NCI-H1694 treated with DMSO at 0.1 percent for 48 hours (cell line): ENCODE results near the gene DNAH5.
A peak's percentile ranks its signal among the peaks of the same experiment; 100 is the strongest.

Experiments used
- DNase-seq: peaks from one replicate; lab custom pipeline; 2025; lab: John Stamatoyannopoulos, UW

The DNAH5 gene

DNA sequence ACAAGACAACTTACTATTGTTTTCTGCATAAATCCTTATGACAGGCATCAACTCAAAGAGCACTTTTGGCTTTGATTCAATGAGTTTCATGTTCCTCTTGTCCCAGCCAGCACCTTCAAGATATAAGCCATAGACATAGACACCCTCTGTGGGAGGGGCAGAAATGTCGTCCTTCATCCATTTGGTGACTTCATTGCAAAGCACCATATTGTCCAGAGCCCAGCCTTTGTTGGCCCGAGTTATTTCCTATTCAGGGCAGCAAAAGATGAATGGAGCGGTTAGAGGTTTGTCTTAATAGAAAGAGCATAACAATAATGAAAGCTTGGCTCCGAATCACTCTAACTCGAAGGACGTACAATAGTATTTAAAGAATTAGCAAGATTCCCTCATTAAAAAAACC lies 243.9 kb downstream of the DNAH5 start:
- no peak for DNase-seq

DNA sequence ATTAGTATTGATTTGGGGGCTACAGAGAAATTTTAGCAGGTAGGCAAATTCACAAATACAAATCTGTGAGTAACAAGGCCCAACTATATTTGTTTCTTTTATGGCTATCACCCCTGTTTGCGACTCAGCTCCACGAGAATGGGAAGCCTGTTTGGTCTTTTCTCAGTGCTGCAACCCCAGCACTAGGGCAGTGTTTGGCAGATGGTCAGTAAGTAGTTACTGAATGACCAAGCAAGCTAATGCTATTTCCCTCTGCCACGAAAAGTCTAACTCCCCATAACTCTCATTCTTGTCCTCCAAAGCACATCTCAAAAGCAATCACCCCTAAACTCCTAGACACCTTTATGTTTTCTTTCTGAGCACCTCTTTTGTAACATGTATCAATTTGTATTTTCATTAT lies 245.6 kb downstream of the DNAH5 start:
- no peak for DNase-seq

DNA sequence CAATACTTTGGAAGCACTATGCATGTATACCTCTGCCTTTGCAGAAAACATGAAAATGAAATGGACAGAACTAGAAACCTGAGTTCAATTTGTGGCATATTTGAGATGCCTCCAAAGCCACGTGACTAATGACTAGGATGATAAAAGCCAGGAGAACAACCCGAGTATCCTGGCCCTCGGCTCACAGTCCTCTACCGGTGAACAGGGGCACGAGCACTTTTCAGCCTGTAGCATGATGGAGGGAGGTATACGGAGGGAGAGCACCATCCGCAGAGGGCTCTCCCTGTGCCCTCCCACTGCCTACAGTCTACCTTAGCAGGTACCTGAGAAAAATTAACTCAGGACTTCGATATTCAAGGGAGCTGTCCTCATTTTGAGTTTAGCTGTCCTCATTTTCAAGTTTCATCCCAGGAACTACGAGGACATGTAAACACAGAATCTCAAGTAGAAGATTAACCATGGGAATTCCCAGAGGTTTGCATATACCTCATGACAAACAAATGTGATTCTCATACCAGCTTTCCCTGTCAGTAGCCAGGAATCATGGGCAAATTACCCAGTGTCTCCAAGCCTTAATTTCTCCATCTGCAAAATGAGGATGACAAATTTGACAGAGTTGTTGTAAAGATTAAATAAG lies 249.3 kb downstream of the DNAH5 start:
- no peak for DNase-seq

DNA sequence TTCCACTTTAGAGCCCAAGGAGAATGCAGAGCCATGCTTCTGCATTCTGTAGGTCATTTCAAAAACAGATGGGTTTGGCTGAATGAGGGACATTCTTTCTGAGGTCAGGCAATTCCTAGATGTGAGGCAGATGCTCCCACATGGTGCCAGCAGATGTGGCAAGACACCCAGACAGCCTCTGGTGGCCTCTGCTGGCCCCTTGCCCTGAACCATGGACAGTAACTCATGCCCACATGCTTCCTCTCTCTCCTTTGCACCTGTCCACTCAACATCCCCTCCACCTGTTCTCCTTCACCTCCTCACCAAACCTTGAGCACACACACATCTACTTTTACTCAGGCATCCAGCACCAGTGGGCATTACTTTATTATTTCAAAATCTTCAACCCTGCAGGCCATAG lies 252.3 kb downstream of the DNAH5 start:
- DNase-seq: no peak

DNA sequence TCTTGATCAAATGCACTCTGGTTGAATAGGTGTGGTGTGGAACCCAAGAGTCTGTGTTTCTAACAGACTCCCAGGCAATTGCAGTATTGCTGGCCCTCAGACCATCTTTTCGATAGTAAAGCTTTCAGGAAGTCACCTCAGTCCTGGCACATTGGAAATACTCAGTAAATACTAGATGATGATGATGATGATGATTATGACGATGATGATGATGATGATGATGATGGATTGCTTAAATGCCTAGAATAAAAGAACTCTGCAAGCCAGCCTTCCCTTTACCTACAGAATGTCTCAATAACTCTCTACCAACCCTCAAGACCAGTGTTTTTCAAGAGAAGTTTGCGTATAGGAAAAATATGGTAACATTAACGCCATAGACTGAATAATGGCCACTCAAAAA lies 268.0 kb downstream of the DNAH5 start:
- DNase-seq: no peak

DNA sequence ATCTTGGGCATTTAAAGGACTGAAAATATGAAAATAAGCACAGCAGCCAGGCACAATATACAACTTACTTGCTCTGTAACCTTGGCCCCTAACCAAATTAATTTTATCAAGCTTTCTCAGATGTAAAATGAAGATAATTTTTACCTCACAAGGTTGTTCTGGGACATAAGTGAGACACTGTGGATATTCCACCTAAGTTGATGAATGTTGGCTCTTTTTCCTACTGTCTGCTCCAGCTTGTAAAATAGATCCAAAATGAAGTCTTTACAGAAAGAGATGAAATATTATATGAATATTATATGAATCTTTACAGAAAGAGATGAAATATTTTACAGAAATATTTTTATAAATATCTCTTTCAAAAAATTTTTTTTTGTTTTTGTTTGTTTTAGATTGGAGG lies 270.1 kb downstream of the DNAH5 start:
- no peak for DNase-seq

- DNase-seq: no peak
Measured at GRCh38 chr5:13673511-13673910, 271.0 kb downstream of the DNAH5 start.

- DNase-seq: no peak
Measured at GRCh38 chr5:13664377-13664776, 280.1 kb downstream of the DNAH5 start.

GRCh38 chr5:13662626-13663025 lies 281.9 kb downstream of the DNAH5 start:
- DNase-seq: no peak

GRCh38 chr5:13661272-13661671 lies 283.2 kb downstream of the DNAH5 start:
- no peak for DNase-seq

DNA sequence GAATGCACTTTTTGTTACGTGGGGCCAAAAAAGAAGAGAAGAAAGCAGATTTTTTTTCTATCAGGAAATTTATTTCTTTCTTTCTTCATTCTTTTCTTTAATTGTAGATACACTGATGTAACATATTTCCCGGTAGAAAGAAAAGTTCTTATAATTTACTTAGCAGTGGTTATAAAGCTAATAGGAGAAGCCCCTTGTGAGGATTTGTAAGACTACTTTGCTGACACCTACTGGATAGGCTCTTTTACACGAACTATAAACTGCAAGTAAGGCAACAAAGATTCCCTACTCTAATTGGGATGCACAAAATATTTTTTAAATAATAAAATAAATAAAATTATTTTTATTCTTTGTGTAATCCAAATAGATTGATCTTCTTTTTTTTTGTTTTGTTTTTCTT lies 284.4 kb downstream of the DNAH5 start:
- peak; percentile 7 for DNase-seq

DNA sequence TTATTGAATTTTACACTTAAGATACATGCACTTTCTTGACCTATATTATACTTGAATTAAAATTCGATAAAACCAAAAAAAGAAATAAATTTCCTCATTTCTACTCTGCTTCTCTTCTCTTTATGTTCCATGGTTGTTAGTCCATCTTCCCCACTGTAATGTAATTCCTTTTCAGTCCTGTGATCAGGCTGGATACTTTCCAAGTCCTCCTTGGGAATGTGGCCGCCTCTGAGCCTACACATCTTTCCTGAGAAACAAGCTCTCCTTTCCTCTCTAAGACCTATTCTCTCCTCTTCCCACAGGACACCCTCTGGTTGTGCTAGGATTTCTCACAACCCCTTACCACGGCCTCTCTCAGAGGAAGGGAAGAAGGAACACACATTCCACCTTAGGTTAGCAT lies 285.1 kb downstream of the DNAH5 start:
- no peak for DNase-seq

DNA sequence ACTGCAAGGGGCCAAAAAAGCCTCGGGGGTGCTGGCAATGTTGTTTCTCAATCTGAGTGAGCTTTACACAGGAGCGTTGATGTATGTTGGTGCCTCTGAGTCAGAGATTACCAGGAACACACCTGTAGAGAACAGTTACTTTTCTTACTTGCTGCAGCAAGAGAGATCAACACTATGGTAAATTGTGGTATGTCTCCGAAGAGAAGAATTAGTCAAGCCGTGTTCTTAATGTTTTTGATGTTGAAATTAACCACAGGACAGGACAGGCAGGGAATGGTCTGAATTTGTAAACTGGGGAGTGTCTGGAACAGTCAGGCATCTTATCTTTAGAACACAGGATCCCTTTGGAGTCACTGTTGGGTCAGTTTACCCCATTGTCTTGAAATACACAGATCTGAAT lies 285.7 kb downstream of the DNAH5 start:
- no peak for DNase-seq

- no peak for DNase-seq
Measured at GRCh38 chr5:13658152-13658551, 286.3 kb downstream of the DNAH5 start.

GRCh38 chr5:13653709-13654108 lies 290.8 kb downstream of the DNAH5 start:
- DNase-seq: no peak

DNA sequence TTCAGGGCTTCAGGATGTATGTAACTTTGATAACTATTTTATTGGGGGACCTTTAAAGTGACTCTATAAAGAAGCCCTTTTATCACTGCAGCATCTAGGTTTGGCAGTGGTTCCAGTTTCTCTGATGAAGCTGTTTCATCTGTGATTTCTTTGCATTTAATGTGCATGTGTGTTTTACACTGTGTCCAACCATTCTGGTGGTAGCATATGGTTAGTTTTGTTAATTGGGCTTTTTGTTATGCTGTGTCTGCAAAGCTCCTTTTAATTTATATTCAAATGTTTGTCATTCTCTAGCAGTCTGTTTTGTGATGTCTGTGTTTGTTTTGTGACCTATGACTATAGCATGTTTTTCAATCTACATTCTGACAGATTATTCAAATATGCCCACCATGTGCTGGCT lies 294.8 kb downstream of the DNAH5 start:
- peak; percentile 19 for DNase-seq

DNA sequence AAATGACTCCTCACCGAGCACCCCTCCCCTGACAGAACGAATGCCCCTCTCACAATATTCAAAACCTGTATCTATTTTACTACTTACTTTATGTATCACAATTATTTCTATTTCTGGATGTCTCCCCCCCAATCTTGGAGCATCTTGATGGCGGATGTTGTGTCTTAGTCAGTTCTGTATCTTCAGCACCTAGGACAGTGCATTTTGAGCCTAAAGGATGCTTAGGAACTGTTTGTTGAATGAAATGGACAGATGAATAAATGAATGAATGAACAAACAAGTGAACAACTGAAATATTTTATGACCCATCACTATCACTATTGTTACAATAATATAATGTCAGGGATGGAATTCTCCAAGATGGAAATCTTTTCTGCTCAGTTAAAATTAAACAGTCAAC lies 295.7 kb downstream of the DNAH5 start:
- DNase-seq: no peak

GRCh38 chr5:13643734-13644133 lies 300.8 kb downstream of the DNAH5 start:
- no peak for DNase-seq

DNA sequence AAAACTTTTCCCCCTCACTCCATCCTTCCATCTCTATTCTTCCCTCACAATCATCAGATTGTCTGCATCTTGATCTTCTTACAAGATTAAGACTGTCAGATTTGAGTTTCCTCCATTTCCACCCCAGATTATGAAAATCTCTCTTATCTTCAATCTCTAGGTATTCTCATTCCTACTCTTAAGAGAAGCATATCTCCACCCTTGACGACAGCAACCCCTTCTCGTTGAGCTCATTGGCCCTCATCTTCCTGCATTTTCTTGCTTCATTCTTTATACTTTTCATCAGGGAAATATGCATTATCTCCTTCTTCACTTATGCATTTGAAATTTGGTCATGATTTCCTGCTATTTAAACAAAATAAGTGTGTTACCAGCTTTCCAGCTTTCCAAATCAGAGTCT lies 301.3 kb downstream of the DNAH5 start:
- DNase-seq: no peak
